Keratinocyte (primary cell): ENCODE data around the gene HCK. TPM values are rescaled to one million over a fixed set of nuclear protein-coding genes. Genes with fewer than 3 reads are reported as not detected.

Experiments used
- DNase-seq: peaks from one replicate; pipeline ENCODE4 v3.0.0-alpha.2; 2011; ENCODE audit warnings: low read depth, missing footprints, low spot score
- FAIRE-seq: peaks from 2 replicates; lab custom pipeline; 2011; peaks lifted over from hg19 to GRCh38; lab: Jason Lieb, UNC
- H2AFZ ChIP-seq: 2 replicates; pipeline ENCODE4 v1.6.0; 2012; ENCODE audit warnings: low read length, control low read depth, inconsistent platforms; ENCODE audit not compliant: control insufficient read depth
- H3K27ac ChIP-seq: 2 replicates; pipeline ENCODE4 v1.5.1; 2011; ENCODE audit warnings: low read length; ENCODE audit not compliant: control insufficient read depth, insufficient read depth
- H3K27me3 ChIP-seq: 3 replicates; pipeline ENCODE4 v1.6.0; 2011; ENCODE audit warnings: low read length; ENCODE audit not compliant: control insufficient read depth, insufficient read depth; ENCODE audit errors: extremely low read depth
- H3K36me3 ChIP-seq, 2 experiments: 2 replicates in 1 of 2; 3 replicates in 1 of 2; pipeline ENCODE4 v1.5.1; 2011; ENCODE audit warnings: low read length in 2 of 2, mild to moderate bottlenecking in 1 of 2; ENCODE audit not compliant: control insufficient read depth in 2 of 2, insufficient read depth in 2 of 2; ENCODE audit errors: extremely low read depth in 1 of 2
- H3K4me1 ChIP-seq: 3 replicates; pipeline ENCODE4 v1.5.1; 2011; ENCODE audit warnings: low read length; ENCODE audit not compliant: control insufficient read depth, insufficient read depth; ENCODE audit errors: extremely low read depth
- H3K4me2 ChIP-seq: 3 replicates; pipeline ENCODE4 v1.6.0; 2011; ENCODE audit warnings: low read depth, low read length; ENCODE audit not compliant: control insufficient read depth, insufficient read depth; ENCODE audit errors: extremely low read depth
- H3K4me3 ChIP-seq, 3 experiments: fragments of 200-600 bp in 1 of 3; sonication (generic) in 1 of 3; 2 replicates in 2 of 3; 3 replicates in 1 of 3; pipeline ENCODE4 v1.5.1; 2011 to 2016; ENCODE audit warnings: low read length in 3 of 3, mild to moderate bottlenecking in 3 of 3, control low read depth in 2 of 3, inconsistent platforms in 1 of 3, low read depth in 1 of 3, mixed read lengths in 1 of 3, mixed run types in 1 of 3, moderate library complexity in 1 of 3; ENCODE audit not compliant: control insufficient read depth in 2 of 3, insufficient read depth in 2 of 3; ENCODE audit errors: extremely low read depth in 1 of 3
- H3K79me2 ChIP-seq: 2 replicates; pipeline ENCODE4 v1.6.0; 2012; ENCODE audit warnings: low read length; ENCODE audit not compliant: control insufficient read depth, insufficient read depth
- H3K9ac ChIP-seq: 3 replicates; pipeline ENCODE4 v1.6.0; 2011; ENCODE audit warnings: low read length; ENCODE audit not compliant: control insufficient read depth, insufficient read depth; ENCODE audit errors: extremely low read depth
- H3K9me1 ChIP-seq: 3 replicates; pipeline ENCODE4 v1.6.0; 2011; ENCODE audit warnings: low read length; ENCODE audit not compliant: control insufficient read depth, insufficient read depth; ENCODE audit errors: extremely low read depth
- H3K9me3 ChIP-seq: 2 replicates; pipeline ENCODE4 v1.5.1; 2012; ENCODE audit warnings: low read depth, low read length; ENCODE audit not compliant: control insufficient read depth
- H4K20me1 ChIP-seq: 3 replicates; pipeline ENCODE4 v1.6.0; 2011; ENCODE audit warnings: low read length; ENCODE audit not compliant: control insufficient read depth, insufficient read depth; ENCODE audit errors: extremely low read depth
- CTCF ChIP-seq, 3 experiments: IDR thresholded peaks in 1 of 3; conservative IDR thresholded peaks in 1 of 3; optimal IDR thresholded peaks in 1 of 3; 2 replicates in 2 of 3; 3 replicates in 1 of 3; pipeline versions ENCODE3 to v1.5.1; 2011; ENCODE audit warnings: low read length in 3 of 3, mild to moderate bottlenecking in 3 of 3, moderate library complexity in 2 of 3, control low read depth in 1 of 3, inconsistent platforms in 1 of 3; ENCODE audit not compliant: insufficient read depth in 2 of 3; ENCODE audit errors: extremely low read depth in 1 of 3
- EZH2 ChIP-seq: IDR thresholded peaks from one replicate; pipeline ENCODE4 v1.6.1; 2012; ENCODE audit warnings: inconsistent platforms, mild to moderate bottlenecking, low read length, moderate library complexity
- dilution Hi-C: fragments of 300-500 bp; cut with MboI; formaldehyde crosslinking; loops from one replicate; pipeline ENCODE4 v1.7.0; 2020; ENCODE audit warnings: low sequenced_read_pairs; ENCODE audit not compliant: extremely low pct_ligation_motif_present
- polyA plus RNA-seq, 5 experiments: library from polyadenylated mRNA; depleted of rRNA in 3 of 5; stranded (reverse) in 3 of 5; stranded (forward) in 1 of 5; unstranded in 1 of 5; fragments of >200 nt; gene quantifications; 1 replicate in 1 of 5; 2 replicates in 3 of 5; 3 replicates in 1 of 5; pipeline versions ENCODE4 v1.2.1 to v1.2.3, GENCODE V29; 2011 to 2012; ENCODE audit warnings: missing spikeins in 2 of 5, low read depth in 1 of 5, low replicate concordance in 1 of 5

Gene HCK
- polyA plus RNA-seq, 1 donor (not counting 4 experiments of a cell fraction or from before 2014, with no cell fraction given): not detected

- no peak for FAIRE-seq
- dilution Hi-C loops: no loop called here
- Histone ChIP-seq H3K9ac (no peak overlapping the region), H4K20me1 (no peaks in the 10 kb centered on the region), H3K4me1 (no peaks in the 10 kb centered on the region), H3K79me2 (no peaks in the 10 kb centered on the region), H3K36me3 (no peaks in the 10 kb centered on the region), H3K9me1 (no peaks in the 10 kb centered on the region), H3K9me3 (no peaks in the 10 kb centered on the region), H3K4me3 (no peak overlapping the region), H3K27me3 (peaks cover 10% of the 10 kb centered on the region), H2AFZ (no peak overlapping the region), H3K4me2 (no peak overlapping the region), H3K27ac (no peak overlapping the region)
- DNase-seq: no peak
- TF ChIP-seq EZH2: no peak
- TF ChIP-seq CTCF (optimal IDR thresholded peaks at IDR 0.05 in 1 of 3, IDR thresholded peaks at IDR 0.05 in 1 of 3, conservative IDR thresholded peaks at IDR 0.05 in 1 of 3; ENCODE audit: extremely low read depth in 1 of 3, insufficient read depth in 2 of 3, low read length in 3 of 3): no peak
Measured at GRCh38 chr20:32067234-32067821, 15.3 kb downstream of the HCK start.

- DNase-seq (no peak), FAIRE-seq (no peak)
- H3K9me3 ChIP-seq: no peaks in the 10 kb centered on the region
- no peaks in the 10 kb centered on the region for H3K4me1 ChIP-seq
- TF ChIP-seq EZH2: no peak
- no peak for TF ChIP-seq CTCF (optimal IDR thresholded peaks at IDR 0.05 in 1 of 3, IDR thresholded peaks at IDR 0.05 in 1 of 3, conservative IDR thresholded peaks at IDR 0.05 in 1 of 3; ENCODE audit: extremely low read depth in 1 of 3, insufficient read depth in 2 of 3, low read length in 3 of 3)
- H4K20me1 ChIP-seq: no peaks in the 10 kb centered on the region
- H3K9ac ChIP-seq: no peak overlapping the region
- H3K27ac ChIP-seq: no peak overlapping the region
- H3K27me3 ChIP-seq: peaks cover 4% of the 10 kb centered on the region
- H3K4me3 ChIP-seq: no peak overlapping the region
- no peaks in the 10 kb centered on the region for H3K79me2 ChIP-seq
- H2AFZ ChIP-seq: no peak overlapping the region
- dilution Hi-C loops: no loop called here
- H3K4me2 ChIP-seq: no peak overlapping the region
- H3K9me1 ChIP-seq: no peaks in the 10 kb centered on the region
- H3K36me3 ChIP-seq: no peaks in the 10 kb centered on the region
Measured at GRCh38 chr20:32068174-32068573, 16.1 kb downstream of the HCK start.
